Upper lobe of right lung (tissue), 1 donor: ENCODE data around the gene HIPK2. TPM values are rescaled to one million over a fixed set of nuclear protein-coding genes. Genes with fewer than 3 reads are reported as not detected.
A peak's percentile ranks its signal among the peaks of the same experiment; 100 is the strongest.

ENCODE experiments used
- ATAC-seq: fragments of 200-7000 bp; cut with Tn5 transposase; one replicate; pipeline ENCODE4 v1.9.1; 2020; ENCODE audit warnings: mild to moderate bottlenecking, moderate library complexity
- DNase-seq: peaks from one replicate; pipeline ENCODE4 v3.0.0-alpha.2; 2020
- H3K27ac ChIP-seq: fragments of 200-600 bp; one replicate; pipeline ENCODE4 v1.8.0; 2022
- H3K27me3 ChIP-seq: fragments of 200-600 bp; one replicate; pipeline ENCODE4 v1.8.0; 2022; ENCODE audit warnings: mild to moderate bottlenecking
- H3K36me3 ChIP-seq: fragments of 200-600 bp; one replicate; pipeline ENCODE4 v1.8.0; 2022
- H3K4me1 ChIP-seq: fragments of 200-600 bp; one replicate; pipeline ENCODE4 v1.8.0; 2022
- H3K4me3 ChIP-seq: fragments of 200-600 bp; one replicate; pipeline ENCODE4 v1.8.0; 2022; ENCODE audit warnings: mild to moderate bottlenecking
- H3K9me3 ChIP-seq: fragments of 200-600 bp; one replicate; pipeline ENCODE4 v1.8.0; 2022
- CTCF ChIP-seq: fragments of 200-600 bp; IDR thresholded peaks from one replicate; pipeline ENCODE4 v1.8.0; 2022; ENCODE audit warnings: antibody characterized with exemption
- intact Hi-C: fragments of 100-400 bp; cut with DNase I; formaldehyde crosslinking; loops from one replicate; pipeline ENCODE4 v1.11.0; 2022
- total RNA-seq: library from RNA; stranded (reverse); fragmentation: NEBNext Ultra II Directional; extraction: Animal tissue kit (Norgen Biotek cat#: 25700); gene quantifications from one replicate; pipeline ENCODE4 v1.2.1, GENCODE V29; 2021
- donor health status: DM: no; HTN: yes; CAD: no; lungs with severe emphysema.

Gene HIPK2
- total RNA-seq, 1 donor from 2014 or later = 64.3 TPM

DNA sequence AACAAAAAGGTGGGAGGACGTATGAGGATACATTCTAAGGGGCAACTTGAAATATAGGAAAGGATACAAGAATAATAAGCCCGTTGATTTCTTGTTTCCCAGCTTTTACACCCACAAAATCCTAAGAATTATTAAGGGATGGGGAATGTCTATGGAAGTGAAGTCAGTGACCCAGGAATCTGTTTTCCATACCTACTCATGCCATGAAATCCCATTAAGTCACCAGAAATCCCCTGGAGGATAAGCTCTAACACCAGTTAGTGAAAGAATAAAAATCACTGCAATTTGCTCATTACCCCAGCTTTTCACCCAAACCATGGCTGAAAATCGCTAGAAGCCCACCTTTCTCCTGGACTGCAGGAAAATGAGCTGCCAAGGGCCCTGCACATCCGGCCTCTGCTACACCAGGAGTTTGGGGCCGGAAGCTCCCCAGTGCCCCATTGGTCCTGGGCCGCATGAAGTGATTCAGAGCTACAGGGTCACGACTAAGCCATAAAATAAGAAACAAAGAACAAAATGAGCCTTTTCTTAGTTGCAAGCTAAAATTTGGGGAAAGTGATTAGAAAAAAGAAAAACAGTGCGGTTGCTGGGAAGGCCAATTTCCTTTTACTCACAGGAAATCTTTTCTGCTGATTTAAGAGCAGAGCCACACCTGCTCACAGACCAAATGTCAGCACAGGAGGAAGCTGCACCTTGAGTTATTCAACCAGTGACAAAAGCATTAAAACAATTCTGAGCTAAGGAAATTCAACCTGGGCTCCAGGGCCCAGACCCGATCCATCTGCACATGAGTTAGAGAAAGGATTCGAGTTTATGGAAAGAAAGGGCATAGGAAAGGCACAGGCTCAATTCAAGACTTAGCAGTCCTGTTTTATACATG lies 40.3 kb downstream of the HIPK2 start:
- ATAC-seq (no peak), DNase-seq (no peak)
- Histone ChIP-seq H3K4me1 (peaks cover 44% of the 10 kb centered on the region), H3K27me3 (no peaks in the 10 kb centered on the region), H3K36me3 (no peaks in the 10 kb centered on the region), H3K27ac (no peak overlapping the region), H3K9me3 (no peaks in the 10 kb centered on the region), H3K4me3 (no peak overlapping the region)
- intact Hi-C loops = no loop called here
- TF ChIP-seq CTCF = no peak

DNA sequence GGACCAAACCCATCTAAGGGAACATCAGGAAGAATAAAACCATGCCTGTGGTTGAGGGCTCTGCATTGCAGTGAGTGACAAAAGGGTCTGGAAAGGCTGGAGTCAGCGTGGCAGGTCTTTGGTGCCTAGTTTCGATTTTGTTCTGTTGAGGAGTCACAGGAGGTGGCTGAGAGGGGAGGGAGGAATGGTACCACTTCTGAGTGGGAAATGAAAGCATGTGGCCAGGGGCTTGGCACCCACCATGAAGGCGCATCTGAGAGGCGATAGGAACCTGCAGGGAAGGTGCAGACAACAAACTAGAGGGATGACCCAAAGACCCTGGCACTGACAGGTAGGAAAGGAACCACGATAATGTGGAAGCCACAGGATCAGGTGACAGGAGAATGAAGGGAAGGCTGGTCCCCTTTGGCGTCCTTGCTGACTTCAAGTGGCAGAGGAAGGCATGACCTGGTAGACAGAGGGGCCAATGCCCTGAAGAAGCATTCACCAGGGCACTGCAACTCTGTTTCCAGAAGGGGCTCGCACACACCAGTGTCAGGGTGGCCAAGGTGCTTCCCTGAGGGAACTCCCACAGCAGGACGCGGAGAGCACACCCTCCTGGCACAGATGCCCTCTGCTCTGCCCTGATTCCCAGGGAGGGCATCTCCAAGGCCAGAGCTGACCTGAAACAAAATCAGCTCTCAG lies 41.7 kb downstream of the HIPK2 start:
- DNase-seq (no peak), ATAC-seq (no peak)
- Histone ChIP-seq H3K27me3 (no peaks in the 10 kb centered on the region), H3K27ac (peak overlapping the region; percentile 14), H3K36me3 (no peaks in the 10 kb centered on the region), H3K4me3 (no peak overlapping the region), H3K4me1 (peaks cover 57% of the 10 kb centered on the region), H3K9me3 (no peaks in the 10 kb centered on the region)
- intact Hi-C loops = no loop called here
- no peak for TF ChIP-seq CTCF

DNA sequence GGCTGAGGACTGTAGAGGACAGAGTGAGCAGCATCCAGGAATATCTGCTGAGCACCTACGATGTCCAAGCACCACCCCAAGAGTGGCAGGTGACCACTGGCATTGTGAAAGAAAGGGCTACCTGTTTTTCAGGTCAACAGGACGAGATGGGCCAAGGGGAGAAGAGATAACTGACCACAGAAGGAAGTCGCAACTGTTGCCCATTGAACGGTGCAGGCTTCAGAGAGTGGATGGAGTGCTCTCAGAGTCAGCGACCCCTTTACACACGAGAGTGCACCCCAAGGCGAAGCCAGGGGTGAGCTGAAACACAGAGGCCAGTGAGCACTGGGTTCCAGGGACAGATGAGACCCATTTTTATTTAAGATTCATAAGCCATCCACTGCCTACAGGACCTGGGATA lies 42.3 kb downstream of the HIPK2 start:
- intact Hi-C loops = no loop called here

GRCh38 chr7:139734395-139734794 lies 43.4 kb downstream of the HIPK2 start:
- TF ChIP-seq CTCF = no peak
- Histone ChIP-seq H3K27me3 (no peaks in the 10 kb centered on the region), H3K4me3 (no peak overlapping the region), H3K9me3 (no peaks in the 10 kb centered on the region), H3K36me3 (no peaks in the 10 kb centered on the region), H3K27ac (peak overlapping the region; percentile 49), H3K4me1 (peaks cover 61% of the 10 kb centered on the region)
- ATAC-seq (peak; percentile 2), DNase-seq (no peak)
- intact Hi-C loops = no loop called here

More for the DNA sequence above, 42.3 kb downstream of the HIPK2 start:
- no peak for TF ChIP-seq CTCF
- ATAC-seq = no peak
- Histone ChIP-seq H3K4me3 (no peak overlapping the region), H3K27ac (no peak overlapping the region), H3K4me1 (peaks cover 57% of the 10 kb centered on the region), H3K9me3 (no peaks in the 10 kb centered on the region), H3K27me3 (no peaks in the 10 kb centered on the region), H3K36me3 (no peaks in the 10 kb centered on the region)
- DNase-seq = no peak

DNA sequence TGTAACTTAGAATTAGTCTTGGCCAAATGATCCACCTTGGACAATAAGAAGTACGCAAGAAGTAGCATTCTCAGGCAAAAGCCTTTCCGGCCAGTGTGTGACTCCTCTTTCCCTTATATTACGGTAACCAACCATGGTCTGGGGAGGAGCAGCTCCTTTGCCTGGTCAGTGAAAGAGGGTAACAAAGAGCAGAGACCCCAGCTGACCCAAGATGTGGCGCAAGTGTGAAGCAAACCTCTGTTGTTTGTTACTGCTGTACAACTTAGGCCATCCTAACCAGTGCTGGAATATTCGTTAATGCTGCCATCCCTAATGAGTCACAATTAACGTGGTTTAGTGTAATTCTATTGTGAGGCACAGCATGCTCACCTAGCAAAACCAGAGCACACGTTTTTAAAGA lies 44.0 kb downstream of the HIPK2 start:
- DNase-seq = no peak
- Histone ChIP-seq H3K27me3 (no peaks in the 10 kb centered on the region), H3K9me3 (no peaks in the 10 kb centered on the region), H3K36me3 (no peaks in the 10 kb centered on the region), H3K4me1 (peaks cover 61% of the 10 kb centered on the region), H3K27ac (peak overlapping the region; percentile 49), H3K4me3 (no peak overlapping the region)
- intact Hi-C loops = no loop called here
- ATAC-seq = no peak
- TF ChIP-seq CTCF = no peak
